T-helper 1 cell treated with Interleukin-12 subunit alpha and Interleukin-12 subunit beta and Interleukin-4 antibody, amounts not matched to agents 30 ng/mL and 1 ng/mL, for 36 hours (primary cell): ENCODE results near the gene PTGDS. TPM values are rescaled to one million over a fixed set of nuclear protein-coding genes. Genes with fewer than 3 reads are reported as not detected.

Experiments used
- total RNA-seq: library from RNA; stranded (reverse); gene quantifications from 2 replicates; pipeline ENCODE4 v1.2.3, GENCODE V29; 2022

PTGDS gene
- total RNA-seq, 1 donor from 2014 or later = 5.2 TPM

Other genes with a start within 250 kb of the PTGDS start
- 0.07 TPM in 1 of 2 replicates, not detected in the other for gene LCN10, start 234.6 kb upstream of the PTGDS start, total RNA-seq
- not detected in 2 replicates for gene LCN6, start 229.0 kb upstream of the PTGDS start, total RNA-seq
- gene LCN8, start 219.3 kb upstream of the PTGDS start, total RNA-seq = not detected in 2 replicates
- gene LCN15, start 213.0 kb upstream of the PTGDS start, total RNA-seq = not detected in 2 replicates
- gene TMEM141, start 186.2 kb upstream of the PTGDS start, total RNA-seq = 39.2 and 41.2 TPM in 2 replicates
- gene CCDC183, start 181.2 kb upstream of the PTGDS start, total RNA-seq = 0.42 and 0.56 TPM in 2 replicates
- gene RABL6, start 169.6 kb upstream of the PTGDS start, total RNA-seq = 106 and 107 TPM in 2 replicates
- gene AJM1, start 135.0 kb upstream of the PTGDS start, total RNA-seq = 8.1 and 8.8 TPM in 2 replicates
- 161 and 165 TPM in 2 replicates for gene PHPT1, start 128.1 kb upstream of the PTGDS start, total RNA-seq
- 21.5 and 26.0 TPM in 2 replicates for gene MAMDC4, start 125.2 kb upstream of the PTGDS start, total RNA-seq
- 428 and 445 TPM in 2 replicates for gene EDF1, start 111.2 kb upstream of the PTGDS start, total RNA-seq
- gene TRAF2, start 91.0 kb upstream of the PTGDS start, total RNA-seq = 80.6 and 85.0 TPM in 2 replicates
- 117 and 119 TPM in 2 replicates for gene FBXW5, start 32.8 kb upstream of the PTGDS start, total RNA-seq
- gene C8G, start 32.3 kb upstream of the PTGDS start, total RNA-seq = 3.1 and 4.2 TPM in 2 replicates
- gene LCN12, start 25.2 kb upstream of the PTGDS start, total RNA-seq = 3.2 and 3.8 TPM in 2 replicates
- gene LCNL1, start 5.5 kb downstream of the PTGDS start, total RNA-seq = not detected in 2 replicates
- 79.8 and 84.2 TPM in 2 replicates for gene PAXX, start 14.9 kb downstream of the PTGDS start, total RNA-seq
- gene CLIC3, start 19.1 kb downstream of the PTGDS start, total RNA-seq = 1.4 and 1.8 TPM in 2 replicates
- 30.0 and 33.9 TPM in 2 replicates for gene ABCA2, start 50.7 kb downstream of the PTGDS start, total RNA-seq
- gene FUT7, start 54.6 kb downstream of the PTGDS start, total RNA-seq = 1.7 and 1.9 TPM in 2 replicates
- gene NPDC1, start 68.7 kb downstream of the PTGDS start, total RNA-seq = 56.7 and 57.3 TPM in 2 replicates
- gene ENTPD2, start 76.6 kb downstream of the PTGDS start, total RNA-seq = not detected in 2 replicates
- gene SAPCD2, start 93.1 kb downstream of the PTGDS start, total RNA-seq = 19.7 and 21.1 TPM in 2 replicates
- gene UAP1L1, start 100.0 kb downstream of the PTGDS start, total RNA-seq = 15.1 and 15.7 TPM in 2 replicates
- gene MAN1B1, start 109.5 kb downstream of the PTGDS start, total RNA-seq = 50.4 and 54.3 TPM in 2 replicates
- gene DPP7, start 137.2 kb downstream of the PTGDS start, total RNA-seq = 251 and 260 TPM in 2 replicates
- gene GRIN1, start 161.7 kb downstream of the PTGDS start, total RNA-seq = 0.15 and 0.37 TPM in 2 replicates
- not detected in 2 replicates for gene LRRC26, start 192.5 kb downstream of the PTGDS start, total RNA-seq
- gene TMEM210, start 194.6 kb downstream of the PTGDS start, total RNA-seq = not detected in 2 replicates
- gene ANAPC2, start 211.1 kb downstream of the PTGDS start, total RNA-seq = 77.0 and 77.9 TPM in 2 replicates
- 88.4 and 88.8 TPM in 2 replicates for gene SSNA1, start 211.2 kb downstream of the PTGDS start, total RNA-seq
- 9.5 and 9.9 TPM in 2 replicates for gene TPRN, start 223.2 kb downstream of the PTGDS start, total RNA-seq
- gene TMEM203, start 228.1 kb downstream of the PTGDS start, total RNA-seq = 29.4 and 30.7 TPM in 2 replicates
- 40.9 and 45.3 TPM in 2 replicates for gene NDOR1, start 228.2 kb downstream of the PTGDS start, total RNA-seq
- gene RNF208, start 244.7 kb downstream of the PTGDS start, total RNA-seq = 4.3 and 5.0 TPM in 2 replicates
- gene CYSRT1, start 247.7 kb downstream of the PTGDS start, total RNA-seq = 0.27 TPM in 2 replicates
- not detected in 2 replicates for gene RNF224, start 250.0 kb downstream of the PTGDS start, total RNA-seq